Subcutaneous abdominal adipose tissue (tissue), 5 donors: ENCODE data around the gene FGD3.

Experiments
- H3K27ac ChIP-seq: one replicate; pipeline ENCODE4 v1.7.0; 2013; ENCODE audit warnings: low read depth, mild to moderate bottlenecking, inconsistent platforms, low read length, moderate library complexity
- H3K27me3 ChIP-seq, 5 donors: one replicate each; pipeline ENCODE4 v1.7.0; 2013; ENCODE audit warnings: low read length in 5 of 5, inconsistent platforms in 1 of 5; ENCODE audit not compliant: control insufficient read depth in 5 of 5, insufficient read depth in 4 of 5
- H3K36me3 ChIP-seq, 5 donors: one replicate each; pipeline ENCODE4 v1.7.0; 2013; ENCODE audit warnings: low read length in 5 of 5; ENCODE audit not compliant: control insufficient read depth in 5 of 5, insufficient read depth in 5 of 5
- H3K4me1 ChIP-seq, 5 donors: one replicate each; pipeline ENCODE4 v1.7.0; 2013; ENCODE audit warnings: low read length in 5 of 5, mild to moderate bottlenecking in 3 of 5, moderate library complexity in 1 of 5; ENCODE audit not compliant: control insufficient read depth in 5 of 5, insufficient read depth in 5 of 5
- H3K4me3 ChIP-seq, 5 donors: one replicate each; pipeline ENCODE4 v1.7.0; 2013; ENCODE audit warnings: low read length in 5 of 5, low read depth in 1 of 5
- H3K9ac ChIP-seq, 5 donors: one replicate each; pipeline ENCODE4 v1.7.0; 2013; ENCODE audit warnings: low read length in 5 of 5, mild to moderate bottlenecking in 4 of 5, moderate library complexity in 3 of 5
- H3K9me3 ChIP-seq, 5 donors: one replicate each; pipeline ENCODE4 v1.7.0; 2013; ENCODE audit warnings: low read length in 5 of 5; ENCODE audit not compliant: control insufficient read depth in 5 of 5
- donor health status: healthy.
- donor health status: healthy.
- donor health status: healthy.
- donor health status: healthy.
- donor health status: healthy.

FGD3 gene

DNA sequence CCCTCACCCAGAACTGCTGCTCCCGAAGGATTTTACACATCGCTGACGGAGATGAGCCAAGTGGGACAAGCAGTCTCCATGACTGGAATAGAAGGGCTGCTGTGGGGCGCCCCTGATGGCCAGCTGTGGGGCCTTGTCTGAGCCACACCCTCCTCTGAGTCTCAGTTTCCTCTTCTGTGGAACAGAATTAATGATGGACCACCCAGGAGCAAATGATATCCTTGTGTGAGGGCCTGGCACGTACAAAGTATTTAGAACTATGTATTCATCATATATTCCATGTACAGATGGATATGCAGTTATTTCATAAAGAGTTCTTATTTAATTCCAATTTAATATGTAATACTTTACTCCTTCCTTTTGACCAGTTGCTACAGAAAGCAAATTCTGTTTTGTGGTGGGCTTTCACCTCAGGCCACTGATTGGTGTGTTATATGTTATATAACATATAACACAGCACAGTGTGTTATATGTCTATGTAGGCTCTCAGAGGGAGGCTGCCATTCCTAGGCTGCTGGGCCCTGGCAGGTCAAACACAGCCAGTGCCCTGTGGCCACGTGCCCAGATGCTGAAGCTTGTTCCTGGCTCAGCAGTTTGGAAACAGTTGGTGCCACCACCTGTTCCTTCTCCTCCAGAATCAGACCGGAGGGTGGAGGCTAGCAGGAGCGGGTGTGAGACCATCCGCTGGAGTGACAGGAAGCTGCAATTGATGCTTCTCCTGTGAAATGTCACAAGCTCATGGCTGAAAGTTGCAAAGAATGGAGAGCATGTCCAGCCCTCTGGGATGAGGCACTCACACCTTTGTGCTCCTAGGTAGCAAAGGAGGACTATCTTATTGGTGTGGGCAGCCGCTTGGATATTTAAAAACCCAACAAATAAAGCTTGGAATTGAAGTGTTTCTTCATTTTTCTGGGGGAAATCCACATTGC, 4.4 kb upstream of the FGD3 start:
- H3K27ac ChIP-seq = no peak overlapping the region
- peaks cover 0 to 15% (median 6%) of the 10 kb centered on the region in 5 donors for H3K27me3 ChIP-seq
- H3K4me1 ChIP-seq = peaks cover 3 to 15% (median 14%) of the 10 kb centered on the region in 5 donors
- H3K4me3 ChIP-seq = no peak overlapping the region
- H3K9ac ChIP-seq = no peak overlapping the region
- no peaks in the 10 kb centered on the region for H3K36me3 ChIP-seq
- H3K9me3 ChIP-seq = no peaks in the 10 kb centered on the region

GRCh38 chr9:92944921-92945320, 2.4 kb upstream of the FGD3 start:
- H3K27me3 ChIP-seq = peaks cover 4 to 25% (median 17%) of the 10 kb centered on the region in 5 donors
- no peak overlapping the region for H3K4me3 ChIP-seq
- peaks cover 3 to 23% (median 11%) of the 10 kb centered on the region in 5 donors for H3K4me1 ChIP-seq
- no peaks in the 10 kb centered on the region for H3K9me3 ChIP-seq
- no peak overlapping the region for H3K27ac ChIP-seq
- H3K9ac ChIP-seq = no peak overlapping the region
- H3K36me3 ChIP-seq = no peaks in the 10 kb centered on the region

GRCh38 chr9:92945796-92946195, 1.5 kb upstream of the FGD3 start:
- no peak overlapping the region for H3K9ac ChIP-seq
- peaks cover 3 to 23% (median 11%) of the 10 kb centered on the region in 5 donors for H3K4me1 ChIP-seq
- H3K9me3 ChIP-seq = no peaks in the 10 kb centered on the region
- H3K27me3 ChIP-seq = peaks cover 4 to 25% (median 17%) of the 10 kb centered on the region in 5 donors
- H3K4me3 ChIP-seq = no peak overlapping the region
- no peak overlapping the region for H3K27ac ChIP-seq
- H3K36me3 ChIP-seq = no peaks in the 10 kb centered on the region

- Histone ChIP-seq H3K4me1 (peaks cover 2 to 23% (median 11%) of the 10 kb centered on the region in 5 donors), H3K36me3 (no peaks in the 10 kb centered on the region), H3K27ac (no peak overlapping the region), H3K9ac (peak overlapping the region in 2 of 5 donors; percentile 59 to 68), H3K9me3 (no peaks in the 10 kb centered on the region), H3K4me3 (peak overlapping the region in 4 of 5 donors; percentile 62 to 67 (median 64)), H3K27me3 (peaks cover 4 to 25% (median 17%) of the 10 kb centered on the region in 5 donors)
Measured at GRCh38 chr9:92948038-92948534, 763 bp downstream of the FGD3 start.

- Histone ChIP-seq H3K4me3 (no peak overlapping the region), H3K27ac (no peak overlapping the region), H3K9ac (no peak overlapping the region), H3K27me3 (peaks cover 4 to 25% (median 17%) of the 10 kb centered on the region in 5 donors), H3K4me1 (peaks cover 2 to 26% (median 11%) of the 10 kb centered on the region in 5 donors), H3K9me3 (no peaks in the 10 kb centered on the region), H3K36me3 (no peaks in the 10 kb centered on the region)
Measured at GRCh38 chr9:92948632-92949031, 1.3 kb downstream of the FGD3 start.

DNA sequence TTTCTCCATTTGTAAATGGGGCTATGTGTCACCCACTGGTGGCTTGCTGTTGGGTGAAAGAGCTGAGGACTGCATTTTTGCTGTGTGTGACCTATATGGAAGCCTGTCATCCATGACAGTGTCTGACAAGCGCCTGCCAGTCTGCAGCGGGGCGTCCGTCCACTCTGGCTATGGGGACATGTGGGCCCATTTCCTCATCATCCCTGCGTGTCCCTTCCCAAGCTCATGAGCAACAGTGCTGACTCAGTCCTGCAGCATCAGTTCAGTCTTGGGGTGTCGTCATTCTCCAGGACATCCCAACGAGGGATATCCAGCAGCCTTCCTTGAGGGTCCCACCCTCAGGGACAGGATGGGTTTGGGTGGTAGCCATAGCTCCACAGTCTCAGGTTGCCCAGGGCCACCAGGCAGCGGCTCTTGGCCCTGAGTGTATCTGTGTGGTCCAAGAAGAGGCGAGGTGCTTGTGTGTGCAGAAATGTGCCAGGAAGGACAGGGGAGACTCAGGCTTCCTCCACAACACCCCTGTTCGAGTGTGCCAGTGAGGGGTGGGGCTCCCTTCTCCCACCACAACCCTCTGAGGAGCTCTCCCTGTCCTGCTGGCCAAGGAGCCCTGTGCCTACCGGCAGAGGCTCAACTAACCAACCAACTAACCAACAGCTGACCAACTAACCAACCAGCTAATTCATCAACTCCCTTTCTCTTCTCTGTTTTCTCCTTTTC, 2.1 kb downstream of the FGD3 start:
- H3K27ac ChIP-seq = no peak overlapping the region
- H3K27me3 ChIP-seq = peaks cover 4 to 25% (median 17%) of the 10 kb centered on the region in 5 donors
- H3K4me1 ChIP-seq = peaks cover 5 to 33% (median 15%) of the 10 kb centered on the region in 5 donors
- no peak overlapping the region for H3K4me3 ChIP-seq
- H3K36me3 ChIP-seq = no peaks in the 10 kb centered on the region
- H3K9me3 ChIP-seq = no peaks in the 10 kb centered on the region
- no peak overlapping the region for H3K9ac ChIP-seq

DNA sequence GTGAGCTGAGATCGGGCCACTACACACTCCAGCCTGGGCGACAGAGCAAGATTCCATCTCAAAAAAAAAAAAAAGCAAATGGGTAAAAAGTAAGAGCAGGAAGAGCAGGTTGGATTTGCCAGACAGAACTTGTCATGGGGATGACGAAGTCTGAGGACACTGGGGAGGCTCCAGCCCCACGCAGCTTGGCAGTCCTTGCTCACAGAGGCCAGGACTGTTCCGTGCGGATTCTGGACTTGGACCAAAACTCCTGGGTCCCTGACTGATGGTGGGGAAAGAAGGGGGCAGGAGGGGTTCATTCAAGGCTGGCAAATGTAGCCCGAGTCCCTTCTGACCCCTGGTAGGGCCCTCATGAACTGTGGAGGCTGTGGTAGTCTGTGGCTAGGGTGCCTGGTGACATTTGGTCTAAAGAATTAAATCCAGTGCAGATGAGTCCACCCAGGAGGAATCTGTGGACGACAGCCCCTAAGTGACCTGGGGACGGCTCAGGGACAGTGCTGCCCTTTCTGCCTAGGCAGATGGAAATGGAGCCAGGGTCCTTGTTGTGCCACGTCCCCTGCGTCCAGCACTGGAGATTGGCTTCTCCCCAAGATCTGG, 3.1 kb downstream of the FGD3 start:
- Histone ChIP-seq H3K4me1 (peaks cover 3 to 37% (median 15%) of the 10 kb centered on the region in 5 donors), H3K27me3 (peaks cover 4 to 25% (median 17%) of the 10 kb centered on the region in 5 donors), H3K27ac (no peak overlapping the region), H3K9me3 (no peaks in the 10 kb centered on the region), H3K36me3 (no peaks in the 10 kb centered on the region), H3K4me3 (no peak overlapping the region), H3K9ac (no peak overlapping the region)

GRCh38 chr9:92952906-92953610, 5.7 kb downstream of the FGD3 start:
- H3K9me3 ChIP-seq = no peaks in the 10 kb centered on the region
- H3K4me3 ChIP-seq = no peak overlapping the region
- no peak overlapping the region for H3K27ac ChIP-seq
- peaks cover under 1 to 15% (median 5%) of the 10 kb centered on the region in 5 donors for H3K27me3 ChIP-seq
- H3K9ac ChIP-seq = no peak overlapping the region
- H3K4me1 ChIP-seq = peaks cover 0 to 23% (median 4%) of the 10 kb centered on the region in 5 donors
- H3K36me3 ChIP-seq = no peaks in the 10 kb centered on the region

DNA sequence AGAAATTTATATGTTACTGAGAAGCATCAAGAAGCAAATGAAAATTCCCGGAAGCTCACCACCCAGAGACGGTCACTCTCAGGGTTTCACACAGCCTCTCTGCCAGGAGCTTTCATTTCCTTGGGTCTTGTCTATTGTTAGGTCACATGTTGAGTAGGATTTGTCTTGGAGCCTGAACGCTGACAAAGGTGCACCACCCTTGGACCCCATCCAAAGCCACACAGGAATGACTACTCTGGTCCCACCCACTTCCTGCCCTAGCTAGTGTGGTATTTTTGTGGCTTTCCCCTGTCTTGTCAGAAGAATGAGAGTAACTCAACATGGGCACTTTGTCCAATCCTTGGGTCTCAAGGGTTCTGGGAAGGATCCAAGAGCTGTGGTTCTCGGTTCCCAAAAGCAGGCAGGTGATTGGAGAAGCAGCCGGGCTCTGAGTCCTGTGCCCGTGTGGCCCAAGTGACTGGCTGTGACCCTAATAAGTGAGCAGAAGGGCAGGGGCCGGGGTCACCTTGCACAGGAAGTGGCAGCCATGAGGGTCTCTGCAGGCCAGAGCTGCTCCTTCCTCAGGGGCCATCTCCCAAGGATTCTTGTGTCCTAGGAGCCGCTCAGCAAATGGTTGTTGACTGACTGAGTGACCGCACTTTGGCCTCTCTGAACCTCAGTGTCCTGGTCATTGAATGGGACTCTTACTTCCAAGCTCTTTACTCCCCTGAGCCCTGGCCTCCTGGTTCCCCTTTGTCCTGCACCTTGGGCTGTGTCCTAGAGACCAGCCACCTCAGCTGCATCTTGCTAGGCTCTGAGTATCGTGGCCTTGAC, 6.9 kb downstream of the FGD3 start:
- H3K9ac ChIP-seq = no peak overlapping the region
- H3K4me3 ChIP-seq = peak overlapping the region in 1 of 5 donors; percentile 24
- H3K36me3 ChIP-seq = no peaks in the 10 kb centered on the region
- no peak overlapping the region for H3K27ac ChIP-seq
- no peaks in the 10 kb centered on the region for H3K9me3 ChIP-seq
- H3K27me3 ChIP-seq = peaks cover 0 to 6% (median 4%) of the 10 kb centered on the region in 5 donors
- H3K4me1 ChIP-seq = peaks cover 0 to 18% (median 4%) of the 10 kb centered on the region in 5 donors
